Sigmoid colon (tissue), 7 donors: ENCODE results near the gene KCNJ16. TPM values are rescaled to one million over a fixed set of nuclear protein-coding genes. Genes with fewer than 3 reads are reported as not detected.
A peak's percentile ranks its signal among the peaks of the same experiment; 100 is the strongest.

Experiments
- DNase-seq: peaks from one replicate; pipeline ENCODE4 v3.0.0-alpha.2; 2019
- H3K27ac ChIP-seq, 4 donors: fragments of 200-600 bp; sonication (generic); one replicate each; pipeline ENCODE4 v1.5.1; 2016 to 2019; ENCODE audit warnings: mild to moderate bottlenecking in 1 of 4
- H3K27me3 ChIP-seq, 3 donors: fragments of 200-600 bp; sonication (generic); one replicate each; pipeline ENCODE4 v1.5.1; 2019; ENCODE audit warnings: mild to moderate bottlenecking in 1 of 3
- H3K36me3 ChIP-seq, 4 donors: fragments of 200-600 bp; sonication (generic); one replicate each; pipeline ENCODE4 v1.5.1; 2016 to 2019
- H3K4me1 ChIP-seq, 4 donors: fragments of 200-600 bp; sonication (generic); one replicate each; pipeline ENCODE4 v1.5.1; 2017 to 2019
- H3K4me3 ChIP-seq, 4 donors: fragments of 200-600 bp; sonication (generic); one replicate each; pipeline ENCODE4 v1.5.1; 2017 to 2019; ENCODE audit warnings: mild to moderate bottlenecking in 2 of 4, moderate library complexity in 1 of 4
- H3K9me3 ChIP-seq, 4 donors: fragments of 200-600 bp in 3 of 4; sonication (generic) in 3 of 4; one replicate each; pipeline versions ENCODE4 v1.5.1 to v1.6.1; 2013 to 2019
- EP300 ChIP-seq, 4 donors: sonication (generic); formaldehyde crosslinking; IDR thresholded peaks; one replicate each; pipeline ENCODE4 v1.6.1; 2017; ENCODE audit warnings: antibody characterized with exemption in 4 of 4
- POLR2A ChIP-seq, 2 donors: fragments of 450-650 bp; IDR thresholded peaks; one replicate each; pipeline ENCODE4 v1.6.1; 2016; ENCODE audit warnings: antibody characterized with exemption in 2 of 2, mild to moderate bottlenecking in 2 of 2, moderate library complexity in 2 of 2
- POLR2AphosphoS5 ChIP-seq, 4 donors: sonication (generic); formaldehyde crosslinking; IDR thresholded peaks; one replicate each; pipeline ENCODE4 v1.6.1; 2017; ENCODE audit warnings: antibody characterized with exemption in 4 of 4
- WGBS, 2 donors: extraction: QIAGEN DNeasy Blood & Tissue Kit; methylation state at CpG; one replicate each; pipeline ENCODE4 v1.1.7; 2013; 5-methylcytosine and 5-hydroxymethylcytosine counted together
- intact Hi-C: fragments of 100-400 bp; cut with DNase I; formaldehyde crosslinking; loops from one replicate; pipeline ENCODE4 v1.15.1; 2023
- polyA plus RNA-seq, 3 donors: library from polyadenylated mRNA; stranded (reverse); fragments of 200-250 nt; gene quantifications; one replicate each; pipeline ENCODE4 v1.2.3, GENCODE V29; 2013
- total RNA-seq, 4 donors: library from RNA; depleted of rRNA; stranded (reverse); fragments of >200 nt; gene quantifications; one replicate each; pipeline ENCODE4 v1.1.0, GENCODE V29; 2016
- TF ChIP-seq, protein P1 (sequence below), 4 experiments: fragments of 450-650 bp in 3 of 4; fragments of 200-600 bp in 1 of 4; IDR thresholded peaks; one replicate each; pipeline ENCODE4 v1.5.1; 2016 to 2019; ENCODE audit warnings: antibody characterized with exemption in 4 of 4, mild to moderate bottlenecking in 3 of 4, moderate library complexity in 2 of 4
- donor health status: healthy with polysubstance abuse.
- donor health status: Bipolar disorder and iron deficiency.
- donor health status: healthy.

The KCNJ16 gene
- total and polyA plus RNA-seq, 7 donors, result 0.07 to 0.28 TPM; not detected in 5

DNA sequence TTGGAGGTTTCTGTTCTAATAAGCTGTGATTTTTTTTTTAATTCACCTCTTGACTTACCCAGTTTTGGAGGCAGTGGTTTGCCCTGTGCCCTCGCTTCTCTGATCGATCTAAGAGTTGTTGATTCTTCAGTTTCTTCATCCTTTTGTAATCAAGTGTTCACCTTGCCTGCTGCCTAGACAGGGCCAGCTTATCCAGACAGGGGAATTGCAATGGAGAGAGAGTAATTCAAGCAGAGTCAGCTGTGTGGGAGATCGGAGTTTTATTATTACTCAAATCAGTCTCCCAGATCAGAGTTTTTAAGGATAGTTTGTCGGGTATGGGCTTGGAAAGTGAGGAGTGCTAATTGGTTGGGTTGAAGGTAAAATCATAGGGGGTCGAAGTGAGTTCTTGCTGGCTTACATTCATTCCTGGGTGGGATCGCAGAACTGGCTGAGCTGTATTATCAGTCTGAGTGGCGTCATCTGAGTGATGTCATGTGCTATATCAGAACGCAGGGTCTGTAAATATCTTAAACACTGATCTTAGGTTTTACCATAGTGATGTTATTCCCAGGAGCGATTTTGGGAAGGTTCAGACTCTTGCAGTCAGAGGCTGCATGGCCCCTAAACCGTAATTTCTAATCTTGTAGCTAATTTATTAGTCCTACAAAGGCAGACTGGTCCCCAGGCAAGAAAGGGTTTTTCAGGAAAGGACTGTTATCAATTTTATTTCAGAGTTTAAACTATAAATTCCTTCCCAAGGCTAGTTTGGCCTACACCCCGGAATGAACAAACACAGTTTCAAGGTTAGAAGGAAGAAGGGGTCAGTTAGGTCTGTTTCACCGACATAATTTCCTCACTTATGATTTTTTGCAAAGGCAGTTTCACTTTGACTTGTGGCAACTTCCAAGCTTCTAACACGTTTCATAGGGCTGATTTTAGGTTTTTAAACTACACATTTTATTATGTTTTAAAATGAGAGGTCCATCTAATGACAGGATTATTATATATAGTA is 21.5 kb upstream of the KCNJ16 start:
- TF ChIP-seq POLR2A (IDR thresholded peaks at IDR 0.05) (no peak), EP300 (IDR thresholded peaks at IDR 0.05) (no peak), POLR2AphosphoS5 (IDR thresholded peaks at IDR 0.05) (no peak)
- TF ChIP-seq, protein P1, sequence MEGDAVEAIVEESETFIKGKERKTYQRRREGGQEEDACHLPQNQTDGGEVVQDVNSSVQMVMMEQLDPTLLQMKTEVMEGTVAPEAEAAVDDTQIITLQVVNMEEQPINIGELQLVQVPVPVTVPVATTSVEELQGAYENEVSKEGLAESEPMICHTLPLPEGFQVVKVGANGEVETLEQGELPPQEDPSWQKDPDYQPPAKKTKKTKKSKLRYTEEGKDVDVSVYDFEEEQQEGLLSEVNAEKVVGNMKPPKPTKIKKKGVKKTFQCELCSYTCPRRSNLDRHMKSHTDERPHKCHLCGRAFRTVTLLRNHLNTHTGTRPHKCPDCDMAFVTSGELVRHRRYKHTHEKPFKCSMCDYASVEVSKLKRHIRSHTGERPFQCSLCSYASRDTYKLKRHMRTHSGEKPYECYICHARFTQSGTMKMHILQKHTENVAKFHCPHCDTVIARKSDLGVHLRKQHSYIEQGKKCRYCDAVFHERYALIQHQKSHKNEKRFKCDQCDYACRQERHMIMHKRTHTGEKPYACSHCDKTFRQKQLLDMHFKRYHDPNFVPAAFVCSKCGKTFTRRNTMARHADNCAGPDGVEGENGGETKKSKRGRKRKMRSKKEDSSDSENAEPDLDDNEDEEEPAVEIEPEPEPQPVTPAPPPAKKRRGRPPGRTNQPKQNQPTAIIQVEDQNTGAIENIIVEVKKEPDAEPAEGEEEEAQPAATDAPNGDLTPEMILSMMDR (IDR thresholded peaks at IDR 0.05), result no peak
- Histone ChIP-seq H3K27me3 (no peaks in the 10 kb centered on the region), H3K36me3 (no peaks in the 10 kb centered on the region), H3K4me1 (no peaks in the 10 kb centered on the region), H3K4me3 (peak overlapping the region in 1 of 4 donors; percentile 20), H3K27ac (peak overlapping the region in 1 of 4 donors; percentile 53), H3K9me3 (no peaks in the 10 kb centered on the region)
- WGBS, 2 donors, result 44 to 63% methylated on average over 13 of the region's 13 CpGs
- intact Hi-C loops, result no loop called here
- no peak for DNase-seq

GRCh38 chr17:70055000-70055399 is 20.0 kb upstream of the KCNJ16 start:
- no peak overlapping the region for H3K4me3 ChIP-seq

DNA sequence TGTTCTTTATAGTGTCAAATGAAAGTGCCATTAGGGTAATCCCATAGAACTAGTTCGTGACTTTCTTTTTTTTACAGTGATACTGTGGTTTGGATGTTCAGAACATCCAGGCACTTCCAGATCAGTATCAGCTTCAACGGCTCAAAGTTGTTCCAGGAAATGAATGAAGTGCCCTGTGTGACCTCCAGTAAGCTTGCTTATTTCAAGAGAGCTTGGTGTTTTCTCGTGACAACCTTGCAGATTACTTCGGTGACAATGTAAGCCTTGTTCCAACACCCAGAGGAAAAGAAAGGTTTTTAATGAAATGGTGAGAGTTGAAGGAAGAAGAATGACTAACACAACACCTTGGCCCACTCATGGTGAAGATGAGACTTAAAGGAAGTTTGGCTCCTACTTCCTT is 16.0 kb upstream of the KCNJ16 start:
- Histone ChIP-seq H3K4me3 (no peak overlapping the region), H3K36me3 (no peaks in the 10 kb centered on the region), H3K27me3 (no peaks in the 10 kb centered on the region), H3K9me3 (no peaks in the 10 kb centered on the region), H3K4me1 (no peaks in the 10 kb centered on the region), H3K27ac (no peak overlapping the region)
- WGBS, 2 donors, result 60 to 67% methylated on average over 4 of the region's 4 CpGs
- no peak for DNase-seq
- intact Hi-C loops, result no loop called here
- no peak for TF ChIP-seq POLR2AphosphoS5 (IDR thresholded peaks at IDR 0.05)
- TF ChIP-seq POLR2A (IDR thresholded peaks at IDR 0.05), result no peak
- TF ChIP-seq, protein P1 (IDR thresholded peaks at IDR 0.05), result no peak
- no peak for TF ChIP-seq EP300 (IDR thresholded peaks at IDR 0.05)

More at GRCh38 chr17:70055000-70055399, 20.0 kb upstream of the KCNJ16 start:
- intact Hi-C loops, result no loop called here
- Histone ChIP-seq H3K27me3 (no peaks in the 10 kb centered on the region), H3K36me3 (no peaks in the 10 kb centered on the region), H3K9me3 (no peaks in the 10 kb centered on the region), H3K27ac (no peak overlapping the region), H3K4me1 (no peaks in the 10 kb centered on the region)
- WGBS, 2 donors, result 84 to 85% methylated on average over 4 of the region's 4 CpGs
- TF ChIP-seq POLR2AphosphoS5 (IDR thresholded peaks at IDR 0.05), result no peak
- no peak for TF ChIP-seq EP300 (IDR thresholded peaks at IDR 0.05)
- TF ChIP-seq POLR2A (IDR thresholded peaks at IDR 0.05), result no peak
- TF ChIP-seq, protein P1 (IDR thresholded peaks at IDR 0.05), result no peak
- no peak for DNase-seq

- no peak overlapping the region for H3K4me3 ChIP-seq
- H3K36me3 ChIP-seq, result no peaks in the 10 kb centered on the region
- TF ChIP-seq, protein P1 (IDR thresholded peaks at IDR 0.05), result no peak
- TF ChIP-seq POLR2A (IDR thresholded peaks at IDR 0.05) (no peak), EP300 (IDR thresholded peaks at IDR 0.05) (no peak), POLR2AphosphoS5 (IDR thresholded peaks at IDR 0.05) (no peak)
- no peaks in the 10 kb centered on the region for H3K4me1 ChIP-seq
- intact Hi-C loops, result no loop called here
- WGBS, 2 donors, result 94% methylated on average over 4 of the region's 4 CpGs
- no peaks in the 10 kb centered on the region for H3K9me3 ChIP-seq
- DNase-seq, result no peak
- H3K27me3 ChIP-seq, result no peaks in the 10 kb centered on the region
- no peak overlapping the region for H3K27ac ChIP-seq
These were observed 15.4 kb upstream of the KCNJ16 start for GRCh38 chr17:70059649-70060048.
